Neutrophil (primary cell): ENCODE results near the gene GPS1.

Experiments used
- H3K27ac ChIP-seq: fragments of 200-600 bp; sonication (generic); 2 replicates; pipeline ENCODE4 v1.5.1; 2016; ENCODE audit warnings: mild to moderate bottlenecking, moderate library complexity
- H3K27me3 ChIP-seq: fragments of 200-600 bp; sonication (generic); 2 replicates; pipeline ENCODE4 v1.6.0; 2016; ENCODE audit warnings: mild to moderate bottlenecking
- H3K36me3 ChIP-seq: fragments of 200-600 bp; sonication (generic); 2 replicates; pipeline ENCODE4 v1.5.1; 2017
- H3K4me1 ChIP-seq, 2 experiments: fragments of 200-600 bp in 1 of 2; sonication (generic) in 1 of 2; 1 replicate in 1 of 2; 2 replicates in 1 of 2; pipeline versions ENCODE4 v1.5.1 to v1.6.1; 2013 to 2016; ENCODE audit warnings: low read depth in 1 of 2, low read length in 1 of 2, mild to moderate bottlenecking in 1 of 2, moderate library complexity in 1 of 2; ENCODE audit not compliant: control insufficient read depth in 1 of 2, insufficient read depth in 1 of 2
- H3K4me3 ChIP-seq, 2 experiments: fragments of 200-600 bp in 1 of 2; sonication (generic) in 1 of 2; 1 replicate in 1 of 2; 2 replicates in 1 of 2; pipeline ENCODE4 v1.5.1; 2013 to 2016; ENCODE audit warnings: low read depth in 1 of 2, low read length in 1 of 2, mild to moderate bottlenecking in 1 of 2, moderate library complexity in 1 of 2
- H3K9me3 ChIP-seq: fragments of 200-600 bp; sonication (generic); 2 replicates; pipeline ENCODE4 v1.5.1; 2016
- TF ChIP-seq, protein P1 (sequence below): fragments of 200-600 bp; sonication (generic); IDR thresholded peaks from 2 replicates; pipeline ENCODE4 v1.5.1; 2016; ENCODE audit warnings: antibody characterized with exemption

Gene GPS1

DNA sequence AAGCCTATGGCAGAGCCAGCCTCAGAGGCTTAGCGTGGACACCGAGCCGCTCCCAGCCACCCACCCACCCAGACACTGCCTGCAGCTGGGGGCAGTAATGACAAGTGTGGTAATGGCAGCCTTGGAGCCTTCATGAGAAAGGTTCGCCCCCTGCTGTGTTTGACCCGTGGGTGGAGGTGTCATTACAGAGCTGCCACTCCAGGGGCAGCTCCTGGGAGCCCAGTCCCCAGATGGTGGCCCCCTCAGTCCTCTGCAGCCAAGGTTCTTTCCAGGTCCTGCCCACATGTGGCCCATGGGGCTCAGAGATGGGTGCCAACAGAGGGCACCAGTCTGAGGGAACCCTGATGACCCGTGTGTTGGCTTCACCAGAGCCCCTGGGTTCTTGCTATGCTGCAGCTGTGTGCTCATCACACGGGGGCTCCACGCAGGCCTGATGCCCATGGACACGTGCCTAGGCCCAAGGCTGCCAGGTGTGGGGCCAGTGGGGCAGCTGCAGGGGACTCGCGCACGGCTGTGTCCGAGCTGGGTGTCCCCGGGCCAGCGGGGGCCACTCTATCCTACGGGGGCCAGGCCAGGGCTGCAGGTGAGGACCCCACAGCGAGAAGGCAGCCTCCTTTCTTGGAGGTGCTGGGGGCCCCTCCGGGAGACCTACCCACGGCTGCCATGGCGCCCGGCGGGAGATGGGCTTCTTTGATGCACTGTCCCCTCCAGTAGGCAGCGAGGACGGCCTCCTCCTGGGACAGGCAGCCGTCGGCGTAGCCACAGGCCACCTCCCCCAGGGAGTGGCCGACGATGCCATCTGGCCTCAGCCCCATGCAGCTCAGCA is 38.2 kb downstream of the GPS1 start:
- TF ChIP-seq, protein P1, sequence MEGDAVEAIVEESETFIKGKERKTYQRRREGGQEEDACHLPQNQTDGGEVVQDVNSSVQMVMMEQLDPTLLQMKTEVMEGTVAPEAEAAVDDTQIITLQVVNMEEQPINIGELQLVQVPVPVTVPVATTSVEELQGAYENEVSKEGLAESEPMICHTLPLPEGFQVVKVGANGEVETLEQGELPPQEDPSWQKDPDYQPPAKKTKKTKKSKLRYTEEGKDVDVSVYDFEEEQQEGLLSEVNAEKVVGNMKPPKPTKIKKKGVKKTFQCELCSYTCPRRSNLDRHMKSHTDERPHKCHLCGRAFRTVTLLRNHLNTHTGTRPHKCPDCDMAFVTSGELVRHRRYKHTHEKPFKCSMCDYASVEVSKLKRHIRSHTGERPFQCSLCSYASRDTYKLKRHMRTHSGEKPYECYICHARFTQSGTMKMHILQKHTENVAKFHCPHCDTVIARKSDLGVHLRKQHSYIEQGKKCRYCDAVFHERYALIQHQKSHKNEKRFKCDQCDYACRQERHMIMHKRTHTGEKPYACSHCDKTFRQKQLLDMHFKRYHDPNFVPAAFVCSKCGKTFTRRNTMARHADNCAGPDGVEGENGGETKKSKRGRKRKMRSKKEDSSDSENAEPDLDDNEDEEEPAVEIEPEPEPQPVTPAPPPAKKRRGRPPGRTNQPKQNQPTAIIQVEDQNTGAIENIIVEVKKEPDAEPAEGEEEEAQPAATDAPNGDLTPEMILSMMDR: no peak
- peaks cover 50% of the 10 kb centered on the region for H3K36me3 ChIP-seq
- no peak overlapping the region for H3K27ac ChIP-seq

DNA sequence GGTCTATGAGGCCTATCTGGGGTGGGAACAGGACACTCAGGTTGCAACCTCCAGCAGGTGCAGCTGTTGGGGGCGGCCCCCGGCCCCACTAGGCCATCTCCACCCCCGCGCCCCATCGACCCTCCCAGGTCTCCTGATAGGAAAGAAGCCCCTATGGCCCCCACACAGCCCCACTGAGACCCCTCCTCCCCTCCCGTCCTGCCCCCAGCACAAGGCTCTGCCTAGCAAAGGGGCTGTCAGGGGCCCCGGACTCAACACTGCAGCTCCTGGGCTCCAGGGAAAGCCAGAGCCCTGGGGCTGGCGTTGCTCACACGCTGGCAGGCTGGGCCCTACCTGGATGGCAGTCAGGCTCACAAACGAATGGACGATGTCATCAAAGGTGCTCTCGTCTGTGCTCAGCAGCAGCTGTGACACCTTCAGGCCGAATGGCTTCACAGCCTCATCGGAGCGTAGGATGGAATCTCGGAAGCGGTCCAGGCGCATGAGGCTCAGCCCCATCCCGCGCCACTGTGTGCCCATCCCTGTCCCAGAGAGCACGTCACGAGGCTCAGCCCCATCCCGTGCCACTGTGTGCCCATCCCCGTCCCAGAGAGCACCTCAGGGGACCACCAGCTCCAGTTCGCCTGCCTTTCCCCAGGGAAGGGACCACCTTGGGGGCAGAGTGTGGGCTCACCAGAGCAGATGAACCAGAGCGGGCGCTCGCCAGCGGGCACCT is 39.0 kb downstream of the GPS1 start:
- Histone ChIP-seq H3K36me3 (peaks cover 46% of the 10 kb centered on the region), H3K4me3 (no peak overlapping the region), H3K27ac (no peak overlapping the region)

More for the DNA sequence above, 38.2 kb downstream of the GPS1 start:
- Histone ChIP-seq H3K27me3 (no peaks in the 10 kb centered on the region), H3K9me3 (no peaks in the 10 kb centered on the region), H3K4me1 (no peaks in the 10 kb centered on the region), H3K4me3 (no peak overlapping the region)

DNA sequence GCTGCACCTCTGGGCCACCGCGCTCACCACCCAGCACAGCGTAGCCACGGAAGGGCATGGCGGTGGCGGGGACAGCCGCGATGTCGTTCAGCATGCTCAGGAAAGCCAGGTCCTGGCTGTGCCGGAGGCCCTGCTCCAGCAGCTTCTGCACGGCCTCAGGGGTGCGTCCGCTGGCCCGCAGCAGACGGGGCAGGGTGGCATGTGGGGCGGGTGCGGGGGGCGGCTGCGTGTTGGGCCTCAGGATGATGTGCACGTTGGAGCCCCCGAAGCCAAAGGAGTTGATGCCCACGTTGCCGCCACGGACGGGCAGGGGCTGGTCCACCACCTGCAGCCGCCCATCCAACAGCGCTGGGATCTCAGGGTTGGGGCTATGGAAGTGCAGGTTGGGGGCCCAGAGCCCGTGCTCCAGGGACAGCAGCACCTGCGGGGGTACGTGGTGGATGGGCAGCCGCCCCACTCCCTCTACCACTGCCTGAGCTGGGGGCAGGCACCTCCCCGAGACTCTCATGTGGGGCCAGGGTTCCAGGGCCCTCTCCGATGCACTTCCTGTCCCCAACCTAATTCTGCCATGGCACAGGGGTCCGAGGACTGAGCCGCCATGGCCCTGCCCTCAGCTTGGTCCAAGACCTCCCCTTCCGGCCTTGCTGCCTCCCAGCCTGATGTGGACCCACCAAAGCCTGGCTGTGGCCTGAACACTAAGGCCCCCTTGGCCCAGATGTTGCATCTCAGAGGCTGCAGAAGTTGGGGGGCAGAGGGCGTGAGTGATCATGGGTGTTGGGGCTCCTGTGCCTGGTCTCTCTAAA is 39.8 kb downstream of the GPS1 start:
- H3K4me3 ChIP-seq: no peak overlapping the region
- no peak overlapping the region for H3K27ac ChIP-seq
- peaks cover 39% of the 10 kb centered on the region for H3K36me3 ChIP-seq
- TF ChIP-seq, protein P1: no peak
- peaks cover 0 to under 1% of the 10 kb centered on the region in 2 experiments for H3K4me1 ChIP-seq
- no peaks in the 10 kb centered on the region for H3K9me3 ChIP-seq
- peaks cover 1% of the 10 kb centered on the region for H3K27me3 ChIP-seq

More for the DNA sequence above, 39.0 kb downstream of the GPS1 start:
- TF ChIP-seq, protein P1: no peak
- H3K4me1 ChIP-seq: no peaks in the 10 kb centered on the region
- no peaks in the 10 kb centered on the region for H3K27me3 ChIP-seq
- H3K9me3 ChIP-seq: no peaks in the 10 kb centered on the region

DNA sequence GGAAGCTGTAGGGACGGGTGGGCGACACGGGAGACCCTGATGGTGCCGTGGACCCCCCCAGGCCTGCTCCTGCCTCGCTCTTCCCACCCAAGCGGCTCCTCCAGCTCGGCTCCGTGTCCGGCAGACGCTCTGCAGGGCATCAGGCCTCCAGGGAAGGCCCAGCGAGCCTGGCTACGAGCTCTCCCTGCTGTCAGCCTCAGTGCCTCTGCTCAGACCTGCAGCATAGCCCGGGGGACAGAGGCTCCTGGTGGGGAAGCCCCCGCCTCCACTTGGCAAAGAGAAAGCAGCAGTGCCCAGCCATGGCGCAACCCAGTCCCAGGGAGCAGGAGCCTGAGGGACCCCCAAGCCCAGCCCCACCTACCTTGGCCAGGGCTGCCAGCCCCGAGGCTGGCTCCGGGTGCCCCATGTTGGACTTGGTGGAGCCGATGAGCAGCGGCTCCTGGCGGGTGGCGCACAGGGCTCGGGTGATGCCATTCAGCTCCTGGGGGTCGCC is 40.4 kb downstream of the GPS1 start:
- Histone ChIP-seq H3K27ac (no peak overlapping the region), H3K4me1 (peaks cover 6 to 8% of the 10 kb centered on the region in 2 experiments), H3K27me3 (peaks cover 8% of the 10 kb centered on the region), H3K9me3 (no peaks in the 10 kb centered on the region), H3K36me3 (peaks cover 33% of the 10 kb centered on the region), H3K4me3 (no peak overlapping the region)
- TF ChIP-seq, protein P1: no peak

DNA sequence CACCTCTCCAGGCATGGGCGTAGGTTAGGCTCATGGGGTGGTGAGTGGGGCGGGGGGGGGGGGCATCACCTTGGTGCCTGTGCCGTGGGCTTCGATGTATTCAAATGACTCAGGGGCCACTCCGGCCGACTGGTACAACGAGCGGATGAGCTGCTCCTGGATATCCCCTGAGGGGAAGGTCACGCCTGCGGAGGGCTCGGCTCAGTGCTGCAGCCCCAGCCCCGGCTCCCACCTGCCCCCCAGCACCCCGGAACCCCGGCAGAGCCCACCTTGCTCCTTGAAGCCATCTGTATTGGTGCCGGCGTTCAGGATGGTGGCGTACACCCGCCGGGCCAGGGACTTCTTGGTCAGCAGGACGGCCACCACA is 40.9 kb downstream of the GPS1 start:
- no peak overlapping the region for H3K27ac ChIP-seq
- TF ChIP-seq, protein P1: no peak
- peaks cover 13% of the 10 kb centered on the region for H3K27me3 ChIP-seq
- H3K4me3 ChIP-seq: no peak overlapping the region
- H3K36me3 ChIP-seq: peaks cover 28% of the 10 kb centered on the region
- H3K9me3 ChIP-seq: no peaks in the 10 kb centered on the region
- H3K4me1 ChIP-seq: peaks cover 11 to 12% of the 10 kb centered on the region in 2 experiments
